ENCODE measurements around the gene ANKFN1.
"Not testable (repeated sequence)": the region's sequence is repeated elsewhere in the genome, so short reads cannot be mapped to it uniquely, and the experiment has no call there.

ANKFN1 gene

GRCh38 chr17:56395787-56396186 lies 242.5 kb downstream of the ANKFN1 start:
- in situ Hi-C loops (cut with HindIII; ENCODE audit: low sequenced_read_pairs), result no loop called here
- no peak overlapping the region for H3K4me3 ChIP-seq (ENCODE audit: low read depth, low read length)
- no peak for DNase-seq (ENCODE audit: low read depth, low spot score)
- TF ChIP-seq CTCF (IDR thresholded peaks at IDR 0.05; ENCODE audit: low read depth, low read length), result no peak

GRCh38 chr17:56407086-56407485 lies 253.8 kb downstream of the ANKFN1 start:
- in situ Hi-C loops (cut with HindIII; ENCODE audit: low sequenced_read_pairs), result no loop called here
- no peak for DNase-seq (ENCODE audit: low read depth, low spot score)
- no peak for TF ChIP-seq CTCF (IDR thresholded peaks at IDR 0.05; ENCODE audit: low read depth, low read length)
- H3K4me3 ChIP-seq (ENCODE audit: low read depth, low read length), result no peak overlapping the region

GRCh38 chr17:56412356-56412755 lies 259.1 kb downstream of the ANKFN1 start:
- DNase-seq (ENCODE audit: low read depth, low spot score); in situ Hi-C loops (cut with HindIII; ENCODE audit: low sequenced_read_pairs); H3K4me3 ChIP-seq (ENCODE audit: low read depth, low read length): not testable (repeated sequence)

- no peak overlapping the region for H3K4me3 ChIP-seq (ENCODE audit: low read depth, low read length)
- in situ Hi-C loops (cut with HindIII; ENCODE audit: low sequenced_read_pairs), result no loop called here
- DNase-seq (ENCODE audit: low read depth, low spot score), result no peak
- TF ChIP-seq CTCF (IDR thresholded peaks at IDR 0.05; ENCODE audit: low read depth, low read length), result no peak
These were observed 263.5 kb downstream of the ANKFN1 start for GRCh38 chr17:56416682-56417351.

DNA sequence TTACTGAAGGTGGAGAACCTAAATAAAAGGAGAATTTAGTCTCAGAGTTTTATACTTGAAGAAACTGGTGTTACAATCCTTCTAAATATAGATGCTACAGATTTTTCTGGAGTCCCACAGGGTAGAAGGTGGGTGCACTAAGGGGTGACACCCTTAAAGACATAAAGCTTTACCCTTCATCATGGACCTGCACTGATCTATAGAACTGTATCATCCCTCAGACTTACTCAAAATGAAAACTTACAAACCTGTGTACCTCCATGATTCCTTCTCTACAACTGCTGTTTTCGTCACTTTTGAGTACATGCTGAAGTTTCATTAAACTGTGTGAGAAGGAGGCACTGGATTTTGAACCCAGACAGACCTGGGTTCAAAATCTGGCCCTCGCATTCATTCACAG lies 270.7 kb downstream of the ANKFN1 start:
- in situ Hi-C loops (cut with HindIII; ENCODE audit: low sequenced_read_pairs), result no loop called here
- DNase-seq (ENCODE audit: low read depth, low spot score), result no peak
- no peak for TF ChIP-seq CTCF (IDR thresholded peaks at IDR 0.05; ENCODE audit: low read depth, low read length)
- H3K4me3 ChIP-seq (ENCODE audit: low read depth, low read length), result no peak overlapping the region

DNA sequence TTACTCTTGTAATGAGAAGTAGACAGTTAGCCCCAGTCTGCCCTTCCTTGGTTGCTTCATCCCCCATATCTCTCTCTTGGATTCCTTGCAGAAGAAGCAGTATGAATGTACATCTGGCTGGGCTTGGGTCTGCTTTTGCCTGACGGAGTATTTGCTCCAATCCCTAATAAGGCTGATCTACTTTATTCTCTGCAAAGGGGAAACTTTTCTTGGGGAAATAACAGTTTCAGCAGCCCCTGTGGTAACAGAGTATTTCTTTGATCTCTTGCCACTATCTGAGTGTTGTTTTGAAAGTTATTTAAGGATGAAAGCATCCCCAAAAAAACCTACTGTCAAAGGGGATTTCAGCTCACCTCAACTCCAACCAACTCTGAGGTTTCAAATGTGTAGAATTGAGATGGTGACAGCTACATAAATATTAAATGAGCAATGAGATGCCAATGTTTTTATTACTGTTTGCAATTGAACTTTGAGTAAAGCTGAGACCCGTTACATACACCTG lies 271.3 kb downstream of the ANKFN1 start:
- in situ Hi-C loops (cut with HindIII; ENCODE audit: low sequenced_read_pairs), result no loop called here
- no peak for DNase-seq (ENCODE audit: low read depth, low spot score)
- TF ChIP-seq CTCF (IDR thresholded peaks at IDR 0.05; ENCODE audit: low read depth, low read length), result no peak
- no peak overlapping the region for H3K4me3 ChIP-seq (ENCODE audit: low read depth, low read length)

DNA sequence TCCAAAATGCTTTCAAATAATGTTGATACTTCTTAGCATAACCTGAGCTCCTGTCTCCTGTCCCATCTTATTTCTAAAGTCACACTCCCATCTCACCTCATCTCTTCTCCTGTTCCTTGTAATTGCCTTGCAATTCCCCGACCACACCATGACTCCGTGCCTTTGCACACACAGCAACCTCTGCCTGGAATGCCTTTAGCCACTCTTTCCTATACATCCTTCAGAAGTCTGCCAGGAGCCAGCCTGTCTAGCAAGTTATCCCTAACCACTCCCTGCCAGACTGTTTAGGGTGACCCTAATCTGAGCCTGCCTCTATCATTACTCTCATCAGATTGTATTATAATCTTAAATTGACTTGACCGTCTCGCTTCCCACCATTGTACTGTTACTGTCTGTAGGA lies 272.2 kb downstream of the ANKFN1 start:
- no peak for DNase-seq (ENCODE audit: low read depth, low spot score)
- in situ Hi-C loops (cut with HindIII; ENCODE audit: low sequenced_read_pairs), result no loop called here
- TF ChIP-seq CTCF (IDR thresholded peaks at IDR 0.05; ENCODE audit: low read depth, low read length), result no peak
- H3K4me3 ChIP-seq (ENCODE audit: low read depth, low read length), result no peak overlapping the region

Measured in astrocyte of the spinal cord (primary cell).